Bronchial epithelial cell (primary cell): ENCODE data around the gene ABCA7. TPM values are rescaled to one million over a fixed set of nuclear protein-coding genes. Genes with fewer than 3 reads are reported as not detected.

Experiments
- DNase-seq: peaks from one replicate; pipeline ENCODE4 v3.0.0-alpha.2; 2010; ENCODE audit warnings: low read depth
- FAIRE-seq: peaks from 2 replicates; lab custom pipeline; 2011; peaks lifted over from hg19 to GRCh38; lab: Jason Lieb, UNC
- H3K27me3 ChIP-seq: 2 replicates; pipeline ENCODE4 v1.5.1; 2011; ENCODE audit warnings: low read length; ENCODE audit not compliant: control insufficient read depth, insufficient read depth
- H3K36me3 ChIP-seq: 2 replicates; pipeline ENCODE4 v1.5.1; 2011; ENCODE audit warnings: low read length; ENCODE audit not compliant: control insufficient read depth, insufficient read depth
- H3K4me3 ChIP-seq: 2 replicates; pipeline ENCODE4 v1.5.1; 2011; ENCODE audit warnings: mild to moderate bottlenecking, low read depth, low read length, control low read depth
- total RNA-seq: library from RNA; depleted of rRNA; stranded (reverse); fragments of >200 nt; gene quantifications from 2 replicates; pipeline ENCODE4 v1.2.1, GENCODE V29; 2014
- TF ChIP-seq, protein P1 (sequence below): IDR thresholded peaks from 2 replicates; pipeline ENCODE4 v1.5.1; 2011; ENCODE audit warnings: mild to moderate bottlenecking, moderate library complexity, low read length, control low read depth, inconsistent platforms; ENCODE audit not compliant: insufficient read depth, severe bottlenecking

ABCA7 gene
- total RNA-seq, 1 donor from 2014 or later: 6.8 TPM

DNA sequence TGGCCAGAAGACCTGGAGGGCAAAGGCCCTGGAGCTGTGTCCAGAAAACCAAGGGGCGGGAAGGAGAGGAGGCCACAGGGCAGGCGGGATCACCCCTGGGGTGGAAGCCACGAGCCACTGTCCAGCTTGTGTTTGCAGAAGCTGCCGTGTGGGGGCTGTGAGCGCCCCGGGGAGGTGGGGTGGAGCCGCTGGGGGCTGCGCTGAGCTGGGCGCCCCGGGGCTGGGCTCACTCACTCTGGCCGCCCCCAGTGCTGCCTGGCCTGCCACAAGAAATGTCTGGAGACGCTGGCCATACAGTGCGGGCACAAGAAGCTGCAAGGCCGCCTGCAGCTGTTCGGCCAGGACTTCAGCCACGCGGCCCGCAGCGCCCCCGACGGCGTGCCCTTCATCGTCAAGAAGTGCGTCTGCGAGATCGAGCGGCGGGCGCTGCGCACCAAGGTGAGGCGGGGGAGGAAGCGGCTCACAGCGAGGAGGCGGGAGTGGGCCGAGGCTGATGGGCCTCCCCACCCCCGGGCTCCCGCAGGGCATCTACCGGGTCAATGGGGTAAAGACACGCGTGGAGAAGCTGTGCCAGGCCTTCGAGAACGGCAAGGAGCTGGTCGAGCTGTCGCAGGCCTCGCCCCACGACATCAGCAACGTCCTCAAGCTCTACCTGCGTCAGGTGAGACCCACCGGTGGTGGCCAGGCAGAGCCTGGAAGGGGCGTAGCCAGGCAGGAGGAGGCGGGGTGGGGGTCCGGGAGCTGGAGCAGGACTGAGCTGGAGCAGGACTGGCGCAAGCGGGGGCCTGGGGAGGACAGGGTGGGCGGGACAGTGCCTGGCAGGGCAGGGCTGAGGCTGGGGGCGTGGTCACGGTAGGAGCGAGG is 41.6 kb downstream of the ABCA7 start:
- H3K36me3 ChIP-seq: no peaks in the 10 kb centered on the region
- no peaks in the 10 kb centered on the region for H3K27me3 ChIP-seq
- FAIRE-seq (no peak), DNase-seq (no peak)
- TF ChIP-seq, protein P1, sequence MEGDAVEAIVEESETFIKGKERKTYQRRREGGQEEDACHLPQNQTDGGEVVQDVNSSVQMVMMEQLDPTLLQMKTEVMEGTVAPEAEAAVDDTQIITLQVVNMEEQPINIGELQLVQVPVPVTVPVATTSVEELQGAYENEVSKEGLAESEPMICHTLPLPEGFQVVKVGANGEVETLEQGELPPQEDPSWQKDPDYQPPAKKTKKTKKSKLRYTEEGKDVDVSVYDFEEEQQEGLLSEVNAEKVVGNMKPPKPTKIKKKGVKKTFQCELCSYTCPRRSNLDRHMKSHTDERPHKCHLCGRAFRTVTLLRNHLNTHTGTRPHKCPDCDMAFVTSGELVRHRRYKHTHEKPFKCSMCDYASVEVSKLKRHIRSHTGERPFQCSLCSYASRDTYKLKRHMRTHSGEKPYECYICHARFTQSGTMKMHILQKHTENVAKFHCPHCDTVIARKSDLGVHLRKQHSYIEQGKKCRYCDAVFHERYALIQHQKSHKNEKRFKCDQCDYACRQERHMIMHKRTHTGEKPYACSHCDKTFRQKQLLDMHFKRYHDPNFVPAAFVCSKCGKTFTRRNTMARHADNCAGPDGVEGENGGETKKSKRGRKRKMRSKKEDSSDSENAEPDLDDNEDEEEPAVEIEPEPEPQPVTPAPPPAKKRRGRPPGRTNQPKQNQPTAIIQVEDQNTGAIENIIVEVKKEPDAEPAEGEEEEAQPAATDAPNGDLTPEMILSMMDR: no peak
- peak overlapping the region; percentile 27 for H3K4me3 ChIP-seq

GRCh38 chr19:1082165-1082927 is 42.4 kb downstream of the ABCA7 start:
- DNase-seq: peak; percentile 70
- no peak for FAIRE-seq
- peak overlapping the region; percentile 42 for H3K4me3 ChIP-seq
- H3K36me3 ChIP-seq: no peaks in the 10 kb centered on the region
- no peaks in the 10 kb centered on the region for H3K27me3 ChIP-seq
- TF ChIP-seq, protein P1: no peak

GRCh38 chr19:1082928-1083816 is 43.3 kb downstream of the ABCA7 start:
- FAIRE-seq (no peak), DNase-seq (no peak)
- peak overlapping the region; percentile 42 for H3K4me3 ChIP-seq

DNA sequence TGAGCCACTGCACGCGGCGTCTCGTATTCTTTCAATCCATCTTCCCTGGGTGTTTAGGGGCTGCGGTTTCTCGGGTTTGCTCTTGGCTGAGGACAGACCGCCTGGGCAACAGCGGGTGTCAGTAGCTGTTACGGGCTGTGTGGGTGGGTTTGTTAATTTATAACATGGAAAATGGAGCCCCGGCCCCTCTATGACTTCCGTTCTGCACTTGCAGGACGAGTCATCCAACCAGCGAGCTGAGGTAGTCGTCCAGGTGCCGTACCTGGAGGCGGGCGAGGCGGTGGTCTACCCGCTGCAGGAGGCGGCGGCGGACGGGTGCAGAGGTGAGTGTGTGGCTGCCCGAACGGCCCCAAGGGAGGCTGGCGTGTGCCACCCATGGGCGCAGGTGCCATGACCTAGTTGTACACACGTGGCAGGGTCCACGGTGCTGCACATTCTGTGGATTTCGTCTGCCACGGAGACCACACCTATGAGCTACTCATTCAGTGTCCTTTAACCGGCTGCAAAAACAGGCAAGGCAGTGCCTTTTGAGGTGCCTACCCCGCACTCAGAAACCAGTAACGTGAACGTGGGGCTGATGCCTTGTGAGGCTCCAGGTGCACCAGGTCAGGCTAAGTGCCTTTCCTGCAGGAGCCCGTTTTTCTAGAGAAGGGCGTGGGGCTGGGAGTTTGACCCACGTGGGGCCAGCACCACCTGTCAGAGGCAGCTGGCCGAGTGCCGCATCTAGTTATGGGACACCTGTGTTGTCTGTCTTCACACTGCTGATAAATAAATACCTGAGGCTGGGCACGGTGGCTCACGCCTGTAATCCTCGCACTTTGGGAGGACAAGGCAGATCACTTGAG is 44.3 kb downstream of the ABCA7 start:
- no peak for DNase-seq
- TF ChIP-seq, protein P1: no peak
- H3K36me3 ChIP-seq: peaks cover 7% of the 10 kb centered on the region
- H3K27me3 ChIP-seq: no peaks in the 10 kb centered on the region
- no peak overlapping the region for H3K4me3 ChIP-seq
- FAIRE-seq: no peak

More at GRCh38 chr19:1082928-1083816, 43.3 kb downstream of the ABCA7 start:
- TF ChIP-seq, protein P1: no peak
- Histone ChIP-seq H3K36me3 (peaks cover 5% of the 10 kb centered on the region), H3K27me3 (no peaks in the 10 kb centered on the region)
